Neuronal stem cell (in vitro differentiated cells): Measurements from ENCODE around the gene GNA14.

ENCODE experiments used
- DNase-seq: peaks from one replicate; pipeline ENCODE4 v3.0.0-alpha.2; 2013; ENCODE audit warnings: low spot score
- H2AFZ ChIP-seq: one replicate; pipeline ENCODE4 v1.6.1; 2013; ENCODE audit warnings: mild to moderate bottlenecking, low read length, inconsistent platforms
- H2AK5ac ChIP-seq: 2 replicates; pipeline ENCODE4 v1.6.1; 2013; ENCODE audit warnings: low read depth, mild to moderate bottlenecking, inconsistent platforms, low read length, moderate library complexity, mixed read lengths
- H2BK120ac ChIP-seq: 2 replicates; pipeline ENCODE4 v1.6.1; 2013; ENCODE audit warnings: low read depth, mild to moderate bottlenecking, inconsistent platforms, low read length, moderate library complexity, mixed read lengths
- H2BK12ac ChIP-seq: one replicate; pipeline ENCODE4 v1.6.1; 2013; ENCODE audit warnings: low read length, inconsistent platforms
- H2BK15ac ChIP-seq: 2 replicates; pipeline ENCODE4 v1.6.1; 2013; ENCODE audit warnings: mild to moderate bottlenecking, low read length, inconsistent platforms, mixed read lengths
- H2BK5ac ChIP-seq: one replicate; pipeline ENCODE4 v1.6.1; 2013; ENCODE audit warnings: inconsistent platforms, mild to moderate bottlenecking, low read length, moderate library complexity
- H3K14ac ChIP-seq: one replicate; pipeline ENCODE4 v1.6.1; 2013; ENCODE audit warnings: low read length, inconsistent platforms
- H3K18ac ChIP-seq: 2 replicates; pipeline ENCODE4 v1.6.1; 2013; ENCODE audit warnings: low read length, inconsistent platforms
- H3K23ac ChIP-seq: 2 replicates; pipeline ENCODE4 v1.6.1; 2013; ENCODE audit warnings: low read depth, mild to moderate bottlenecking, mixed read lengths, low read length, inconsistent platforms; ENCODE audit not compliant: poor library complexity
- H3K27ac ChIP-seq: replicated peaks from 3 replicates; pipeline ENCODE4 v1.5.1; 2013; ENCODE audit warnings: low read length, inconsistent platforms
- H3K27me3 ChIP-seq, 3 experiments: 2 replicates each; pipeline ENCODE4 v1.6.1; 2013; ENCODE audit warnings: low read length in 3 of 3, mild to moderate bottlenecking in 2 of 3, inconsistent platforms in 1 of 3, low read depth in 1 of 3, mixed read lengths in 1 of 3, moderate library complexity in 1 of 3; ENCODE audit not compliant: control insufficient read depth in 3 of 3, insufficient read depth in 3 of 3
- H3K36me3 ChIP-seq, 2 donors: replicated peaks in 1 of 2; 2 replicates each; pipeline ENCODE4 v1.6.1; 2013; ENCODE audit warnings: low read length in 2 of 2; ENCODE audit not compliant: control insufficient read depth in 2 of 2, insufficient read depth in 2 of 2
- H3K4ac ChIP-seq: 2 replicates; pipeline ENCODE4 v1.6.1; 2013; ENCODE audit warnings: inconsistent platforms, mild to moderate bottlenecking, low read length, moderate library complexity
- H3K4me1 ChIP-seq, 2 donors: 1 replicate in 1 of 2; 2 replicates in 1 of 2; pipeline ENCODE4 v1.6.1; 2013; ENCODE audit warnings: low read length in 2 of 2, low read depth in 1 of 2; ENCODE audit not compliant: control insufficient read depth in 2 of 2, insufficient read depth in 1 of 2
- H3K4me2 ChIP-seq: one replicate; pipeline ENCODE4 v1.6.1; 2013; ENCODE audit warnings: mild to moderate bottlenecking, low read length, inconsistent platforms; ENCODE audit not compliant: insufficient read depth, poor library complexity, severe bottlenecking
- H3K4me3 ChIP-seq, 2 donors: 2 replicates each; pipeline ENCODE4 v1.5.1; 2013; ENCODE audit warnings: low read length in 2 of 2, mild to moderate bottlenecking in 2 of 2, inconsistent platforms in 1 of 2, moderate library complexity in 1 of 2
- H3K79me1 ChIP-seq: one replicate; pipeline ENCODE4 v1.6.1; 2013; ENCODE audit warnings: low read depth, mild to moderate bottlenecking, inconsistent platforms, low read length, moderate library complexity
- H3K9ac ChIP-seq: one replicate; pipeline ENCODE4 v1.6.1; 2013; ENCODE audit warnings: mild to moderate bottlenecking, low read depth, low read length, inconsistent platforms; ENCODE audit not compliant: poor library complexity
- H3K9me3 ChIP-seq, 2 donors: replicated peaks in 1 of 2; 2 replicates each; pipeline versions ENCODE3 to v1.6.1; 2013; ENCODE audit warnings: low read length in 2 of 2, mild to moderate bottlenecking in 2 of 2, inconsistent platforms in 1 of 2, low read depth in 1 of 2, mixed read lengths in 1 of 2, moderate library complexity in 1 of 2; ENCODE audit not compliant: control insufficient read depth in 2 of 2, insufficient read depth in 1 of 2
- H4K8ac ChIP-seq: one replicate; pipeline ENCODE4 v1.6.1; 2013; ENCODE audit warnings: low read depth, mild to moderate bottlenecking, inconsistent platforms, low read length, moderate library complexity
- H4K91ac ChIP-seq: one replicate; pipeline ENCODE4 v1.6.1; 2013; ENCODE audit warnings: low read length, low read depth, mild to moderate bottlenecking, inconsistent platforms; ENCODE audit not compliant: poor library complexity
- WGBS, 2 donors: extraction: QIAGEN DNeasy Blood & Tissue Kit; methylation state at CpG; one replicate each; pipeline ENCODE4 v1.1.7; 2013; ENCODE audit warnings: missing lambda C conversion rate in 2 of 2, mixed read lengths in 1 of 2; ENCODE audit not compliant: insufficient read length in 2 of 2, insufficient replicate concordance in 1 of 2; ENCODE audit errors: extremely low coverage in 2 of 2; 5-methylcytosine and 5-hydroxymethylcytosine counted together

The GNA14 gene

DNA sequence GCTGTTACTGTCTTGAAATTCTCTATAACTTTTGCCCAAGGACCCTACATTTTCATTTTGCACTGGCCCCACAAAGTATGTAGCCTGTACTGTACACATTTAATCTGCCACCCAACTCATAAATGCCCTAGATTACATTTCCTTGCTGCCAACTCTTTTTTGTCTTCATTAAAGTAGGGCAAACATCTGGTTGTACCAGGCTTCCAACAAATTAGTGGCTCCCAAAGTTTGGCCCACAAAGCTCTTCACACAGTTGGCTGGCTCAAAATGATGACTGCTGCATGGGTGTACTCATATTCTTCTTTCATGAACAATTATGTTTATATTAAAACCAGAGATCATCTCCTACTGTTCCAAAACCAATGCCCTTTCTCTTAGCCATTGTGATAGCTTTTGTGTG is 45.3 kb downstream of the GNA14 start:
- no peak overlapping the region for H4K8ac ChIP-seq
- no peak overlapping the region for H2BK15ac ChIP-seq
- H2BK120ac ChIP-seq: no peak overlapping the region
- H3K9ac ChIP-seq: no peak overlapping the region
- H3K14ac ChIP-seq: no peak overlapping the region
- H3K4me1 ChIP-seq: peaks cover 0 to 1% of the 10 kb centered on the region in 2 donors
- H3K36me3 ChIP-seq: no peaks in the 10 kb centered on the region
- no peak overlapping the region for H2BK5ac ChIP-seq
- H2AFZ ChIP-seq: no peak overlapping the region
- no peak overlapping the region for H3K4ac ChIP-seq
- H3K27ac ChIP-seq: no peak overlapping the region
- no peak overlapping the region for H3K23ac ChIP-seq
- H3K18ac ChIP-seq: no peak overlapping the region
- H4K91ac ChIP-seq: no peak overlapping the region
- no peak overlapping the region for H3K4me2 ChIP-seq
- H3K27me3 ChIP-seq: no peaks in the 10 kb centered on the region
- no peak overlapping the region for H3K4me3 ChIP-seq
- no peaks in the 10 kb centered on the region for H3K79me1 ChIP-seq
- no peak overlapping the region for H2AK5ac ChIP-seq
- no peak overlapping the region for H2BK12ac ChIP-seq
- DNase-seq: no peak
- H3K9me3 ChIP-seq: no peaks in the 10 kb centered on the region

DNA sequence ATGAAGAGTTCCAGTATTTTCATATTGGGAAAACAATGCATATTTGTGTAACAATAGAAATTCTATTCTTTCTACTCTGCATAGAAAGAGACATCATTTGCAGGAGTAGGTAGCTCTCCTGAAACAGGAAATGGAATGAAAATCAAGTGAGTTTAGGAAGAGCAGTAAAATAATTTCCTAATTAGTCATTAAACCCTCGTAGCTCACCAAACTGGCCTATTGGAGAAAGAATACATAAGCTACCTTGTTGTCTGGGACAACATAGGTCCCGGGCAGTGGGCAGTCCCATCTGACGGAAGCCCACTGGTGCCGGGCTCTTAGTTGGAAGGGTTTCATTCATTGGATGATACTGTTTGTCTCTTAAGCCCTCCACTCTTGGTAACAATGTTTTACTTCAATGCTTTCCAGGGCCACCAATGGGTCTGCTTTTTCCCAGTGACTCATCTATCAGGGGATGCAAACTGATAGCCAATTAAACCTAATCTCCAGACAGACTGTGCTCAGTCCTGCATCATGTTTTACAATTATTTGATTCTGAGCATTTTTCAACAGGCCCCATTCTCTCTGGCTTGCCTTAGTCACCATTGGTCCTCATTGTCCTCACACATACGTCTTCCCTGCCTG is 46.5 kb downstream of the GNA14 start:
- H4K91ac ChIP-seq: no peak overlapping the region
- DNase-seq: no peak
- no peak overlapping the region for H3K9ac ChIP-seq
- no peak overlapping the region for H2BK120ac ChIP-seq
- no peak overlapping the region for H3K18ac ChIP-seq
- no peak overlapping the region for H2AFZ ChIP-seq
- no peak overlapping the region for H2BK15ac ChIP-seq
- H3K4me2 ChIP-seq: no peak overlapping the region
- no peak overlapping the region for H2AK5ac ChIP-seq
- H3K9me3 ChIP-seq: no peaks in the 10 kb centered on the region
- no peaks in the 10 kb centered on the region for H3K36me3 ChIP-seq
- H3K4ac ChIP-seq: no peak overlapping the region
- WGBS, 2 donors: no CpG with 5 or more reads among the region's 5 CpGs
- H3K4me3 ChIP-seq: no peak overlapping the region
- H4K8ac ChIP-seq: no peak overlapping the region
- peaks cover 0 to under 1% of the 10 kb centered on the region in 2 donors for H3K4me1 ChIP-seq
- H3K79me1 ChIP-seq: no peaks in the 10 kb centered on the region
- no peaks in the 10 kb centered on the region for H3K27me3 ChIP-seq
- no peak overlapping the region for H2BK12ac ChIP-seq
- H2BK5ac ChIP-seq: no peak overlapping the region
- no peak overlapping the region for H3K14ac ChIP-seq
- no peak overlapping the region for H3K27ac ChIP-seq
- H3K23ac ChIP-seq: no peak overlapping the region

DNA sequence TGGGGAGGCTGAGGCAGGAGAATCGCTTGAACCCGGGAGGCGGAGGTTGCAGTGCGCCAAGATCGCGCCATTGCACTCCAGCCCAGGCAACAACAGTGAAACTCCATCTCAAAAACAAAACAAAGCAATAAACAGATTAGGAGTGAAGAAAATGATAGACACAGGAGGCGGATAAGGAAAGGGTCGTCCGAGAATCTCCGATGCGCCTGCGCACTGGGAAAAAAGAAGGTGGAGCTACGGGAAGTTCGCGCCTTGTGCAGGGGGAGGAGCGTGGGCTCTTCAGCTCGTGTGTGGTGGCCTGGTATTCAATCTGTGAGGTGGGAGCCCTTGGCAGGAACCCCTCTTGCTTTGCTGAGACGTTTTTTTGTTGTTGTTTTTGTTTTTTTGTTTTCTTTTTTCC is 47.3 kb downstream of the GNA14 start:
- Histone ChIP-seq H2BK120ac (no peak overlapping the region), H3K9me3 (no peaks in the 10 kb centered on the region), H3K27me3 (no peaks in the 10 kb centered on the region), H3K4me2 (no peak overlapping the region), H3K14ac (no peak overlapping the region), H3K9ac (no peak overlapping the region), H2AFZ (no peak overlapping the region), H3K4me1 (no peaks in the 10 kb centered on the region), H3K4me3 (no peak overlapping the region), H3K4ac (no peak overlapping the region), H3K23ac (no peak overlapping the region), H3K79me1 (no peaks in the 10 kb centered on the region), H4K8ac (no peak overlapping the region), H4K91ac (no peak overlapping the region), H3K18ac (no peak overlapping the region), H2BK5ac (no peak overlapping the region), H3K36me3 (no peaks in the 10 kb centered on the region), H2BK15ac (no peak overlapping the region), H2AK5ac (no peak overlapping the region), H3K27ac (no peak overlapping the region), H2BK12ac (no peak overlapping the region)
- WGBS, 2 donors: no CpG with 5 or more reads among the region's 18 CpGs
- no peak for DNase-seq

DNA sequence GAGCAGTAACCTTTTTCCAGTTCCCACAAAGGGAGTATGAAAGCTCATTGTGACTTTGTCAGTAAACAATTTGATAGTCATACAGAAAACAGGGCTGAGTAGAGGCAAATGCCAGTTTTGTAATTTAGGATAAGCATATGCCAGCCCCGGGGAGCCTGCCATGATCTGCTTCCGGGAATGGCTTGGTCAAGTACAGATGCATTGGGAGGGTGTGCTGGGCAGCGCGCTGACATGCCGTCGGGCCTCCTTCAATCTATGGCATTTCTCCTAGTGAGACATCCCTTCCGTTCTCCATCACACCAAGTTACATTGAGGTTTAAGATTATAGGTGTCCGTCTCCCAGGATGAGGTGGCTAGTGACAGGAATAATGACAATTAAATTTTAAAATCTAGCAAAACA is 48.6 kb downstream of the GNA14 start:
- no peak overlapping the region for H3K4me2 ChIP-seq
- H3K9me3 ChIP-seq: no peaks in the 10 kb centered on the region
- H3K36me3 ChIP-seq: no peaks in the 10 kb centered on the region
- H2BK15ac ChIP-seq: no peak overlapping the region
- DNase-seq: no peak
- H3K4me3 ChIP-seq: no peak overlapping the region
- no peak overlapping the region for H2BK120ac ChIP-seq
- no peak overlapping the region for H4K8ac ChIP-seq
- H3K18ac ChIP-seq: no peak overlapping the region
- H3K14ac ChIP-seq: no peak overlapping the region
- H3K27ac ChIP-seq: no peak overlapping the region
- WGBS, 2 donors: no CpG with 5 or more reads among the region's 8 CpGs
- H2AFZ ChIP-seq: no peak overlapping the region
- no peak overlapping the region for H4K91ac ChIP-seq
- H3K4me1 ChIP-seq: no peaks in the 10 kb centered on the region
- H2BK12ac ChIP-seq: no peak overlapping the region
- no peak overlapping the region for H3K4ac ChIP-seq
- H2BK5ac ChIP-seq: no peak overlapping the region
- no peaks in the 10 kb centered on the region for H3K27me3 ChIP-seq
- no peak overlapping the region for H3K23ac ChIP-seq
- no peak overlapping the region for H3K9ac ChIP-seq
- H2AK5ac ChIP-seq: no peak overlapping the region
- H3K79me1 ChIP-seq: no peaks in the 10 kb centered on the region
